Measurements from ENCODE around the gene EPB41. TPM values are rescaled to one million over a fixed set of nuclear protein-coding genes. Genes with fewer than 3 reads are reported as not detected.

Gene EPB41
- polyA plus RNA-seq, 1 of the 3 experiments (the other 2 are of a cell fraction): 7.4 TPM

GRCh38 chr1:29157269-29157601, 242.9 kb downstream of the EPB41 start (continued):
- TF ChIP-seq CTCF (IDR thresholded peaks at IDR 0.05) (no peak), EZH2phosphoT487 (IDR thresholded peaks at IDR 0.05; ENCODE audit: borderline replicate concordance, low read depth) (no peak)

DNA sequence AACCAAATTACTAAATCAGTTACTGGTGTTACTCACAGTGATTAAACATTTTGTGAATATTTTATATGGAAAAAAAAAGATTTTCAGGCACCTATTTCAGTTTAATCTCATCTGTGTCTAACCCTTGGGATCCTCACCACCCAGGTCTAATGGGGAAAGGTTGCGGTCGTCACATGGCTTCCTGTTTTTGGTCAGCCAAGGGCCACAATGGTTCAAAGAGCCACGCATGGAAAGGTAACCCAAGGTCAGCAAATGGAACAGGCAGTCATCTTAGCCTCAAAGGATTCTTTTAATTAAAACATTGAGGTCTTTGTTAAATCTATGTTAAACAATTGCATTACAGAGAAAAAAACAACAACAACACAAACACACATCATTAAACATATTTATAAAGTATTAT, 245.4 kb downstream of the EPB41 start:
- no peak overlapping the region for H3K9ac ChIP-seq
- H3K27me3 ChIP-seq (ENCODE audit: insufficient read depth): no peaks in the 10 kb centered on the region
- no peak for DNase-seq
- no peak overlapping the region for H3K4me2 ChIP-seq
- CTCF ChIA-PET: interaction anchor here (0.7 to 1.5 kb wide), 3 partner anchors 22 to 1592 kb away, joined by 3 to 6 read pairs (median 4); partner anchors contain the start of gene SRSF4
- H3K4me3 ChIP-seq (ENCODE audit: low read depth in 2 of 2, low read length in 1 of 2): no peak overlapping the region
- no peak overlapping the region for H3K27ac ChIP-seq (ENCODE audit: low read depth in 2 of 2, low read length in 1 of 2)
- no peaks in the 10 kb centered on the region for H3K9me2 ChIP-seq
- TF ChIP-seq CHD2 (IDR thresholded peaks at IDR 0.05; ENCODE audit: low read length, partially characterized antibody) (no peak), NRF1 (IDR thresholded peaks at IDR 0.05; ENCODE audit: low read depth, low read length) (no peak), FOSL2 (IDR thresholded peaks at IDR 0.05; ENCODE audit: borderline replicate concordance, low read depth) (no peak)
- TF ChIP-seq, protein P1, sequence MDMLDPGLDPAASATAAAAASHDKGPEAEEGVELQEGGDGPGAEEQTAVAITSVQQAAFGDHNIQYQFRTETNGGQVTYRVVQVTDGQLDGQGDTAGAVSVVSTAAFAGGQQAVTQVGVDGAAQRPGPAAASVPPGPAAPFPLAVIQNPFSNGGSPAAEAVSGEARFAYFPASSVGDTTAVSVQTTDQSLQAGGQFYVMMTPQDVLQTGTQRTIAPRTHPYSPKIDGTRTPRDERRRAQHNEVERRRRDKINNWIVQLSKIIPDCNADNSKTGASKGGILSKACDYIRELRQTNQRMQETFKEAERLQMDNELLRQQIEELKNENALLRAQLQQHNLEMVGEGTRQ (IDR thresholded peaks at IDR 0.05; ENCODE audit: borderline replicate concordance, low read depth, low read length): no peak
- TF ChIP-seq, protein P2, sequence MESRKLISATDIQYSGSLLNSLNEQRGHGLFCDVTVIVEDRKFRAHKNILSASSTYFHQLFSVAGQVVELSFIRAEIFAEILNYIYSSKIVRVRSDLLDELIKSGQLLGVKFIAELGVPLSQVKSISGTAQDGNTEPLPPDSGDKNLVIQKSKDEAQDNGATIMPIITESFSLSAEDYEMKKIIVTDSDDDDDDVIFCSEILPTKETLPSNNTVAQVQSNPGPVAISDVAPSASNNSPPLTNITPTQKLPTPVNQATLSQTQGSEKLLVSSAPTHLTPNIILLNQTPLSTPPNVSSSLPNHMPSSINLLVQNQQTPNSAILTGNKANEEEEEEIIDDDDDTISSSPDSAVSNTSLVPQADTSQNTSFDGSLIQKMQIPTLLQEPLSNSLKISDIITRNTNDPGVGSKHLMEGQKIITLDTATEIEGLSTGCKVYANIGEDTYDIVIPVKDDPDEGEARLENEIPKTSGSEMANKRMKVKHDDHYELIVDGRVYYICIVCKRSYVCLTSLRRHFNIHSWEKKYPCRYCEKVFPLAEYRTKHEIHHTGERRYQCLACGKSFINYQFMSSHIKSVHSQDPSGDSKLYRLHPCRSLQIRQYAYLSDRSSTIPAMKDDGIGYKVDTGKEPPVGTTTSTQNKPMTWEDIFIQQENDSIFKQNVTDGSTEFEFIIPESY (IDR thresholded peaks at IDR 0.05; ENCODE audit: borderline replicate concordance, low read depth): no peak
- 98% methylated on average over 3 of the region's 3 CpGs for WGBS (ENCODE audit: low lambda C conversion rate)
- no peak overlapping the region for H2AFZ ChIP-seq (ENCODE audit: low read depth)
- H3F3A ChIP-seq (replicated peaks; ENCODE audit: insufficient read depth): peaks cover 8% of the 10 kb centered on the region
- no peaks in the 10 kb centered on the region for H3K9me3 ChIP-seq
- H3K4me1 ChIP-seq (ENCODE audit: control insufficient read depth in 1 of 2, insufficient read depth in 2 of 2, low read depth in 1 of 2, low read length in 1 of 2): peaks cover 13 to 20% of the 10 kb centered on the region in 2 experiments; a peak in 2 of 4 replicates
- H3K79me2 ChIP-seq (ENCODE audit: insufficient read depth): peaks cover 96% of the 10 kb centered on the region
- POLR2A ChIA-PET: no interaction called here
- peaks cover 43% of the 10 kb centered on the region for H4K20me1 ChIP-seq (ENCODE audit: insufficient read depth)
- peaks cover 61 to 82% of the 10 kb centered on the region in 2 experiments for H3K36me3 ChIP-seq (replicated peaks in 1 of 2; ENCODE audit: control insufficient read depth in 1 of 2, insufficient read depth in 2 of 2, low read length in 1 of 2)

DNA sequence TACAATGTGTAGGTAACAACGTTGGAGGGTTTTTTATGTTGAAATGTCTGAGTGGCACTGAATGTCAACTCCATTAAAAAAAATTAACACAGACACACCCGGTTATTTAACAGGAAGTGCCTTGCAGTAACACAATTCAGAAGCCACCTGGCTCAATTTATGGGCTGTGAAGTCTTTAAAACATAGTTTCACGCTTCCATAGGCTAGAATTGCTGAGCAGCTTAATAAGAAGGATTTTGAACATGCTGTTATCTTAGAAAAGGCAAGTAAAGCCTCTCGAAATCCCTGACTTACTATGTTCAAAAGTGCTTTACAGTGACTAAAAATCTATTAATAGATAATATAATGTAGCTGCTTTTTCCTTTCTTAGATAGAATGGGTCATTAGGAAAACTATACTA, 247.7 kb downstream of the EPB41 start:
- Histone ChIP-seq H3K27ac (ENCODE audit: low read depth in 2 of 2, low read length in 1 of 2) (no peak overlapping the region), H3K36me3 (replicated peaks in 1 of 2; ENCODE audit: control insufficient read depth in 1 of 2, insufficient read depth in 2 of 2, low read length in 1 of 2) (peaks cover 74% of the 10 kb centered on the region in 2 experiments), H3F3A (replicated peaks; ENCODE audit: insufficient read depth) (peaks cover 8% of the 10 kb centered on the region), H3K4me1 (ENCODE audit: control insufficient read depth in 1 of 2, insufficient read depth in 2 of 2, low read depth in 1 of 2, low read length in 1 of 2) (peaks cover 7 to 13% of the 10 kb centered on the region in 2 experiments; a peak in 2 of 4 replicates), H3K9me3 (no peaks in the 10 kb centered on the region), H3K27me3 (ENCODE audit: insufficient read depth) (no peaks in the 10 kb centered on the region), H3K9me2 (no peaks in the 10 kb centered on the region), H4K20me1 (ENCODE audit: insufficient read depth) (peaks cover 63% of the 10 kb centered on the region), H3K79me2 (ENCODE audit: insufficient read depth) (peaks cover 97% of the 10 kb centered on the region), H3K4me2 (no peak overlapping the region), H3K9ac (no peak overlapping the region), H3K4me3 (ENCODE audit: low read depth in 2 of 2, low read length in 1 of 2) (no peak overlapping the region), H2AFZ (ENCODE audit: low read depth) (no peak overlapping the region)
- POLR2A ChIA-PET: no interaction called here
- CTCF ChIA-PET: interaction anchor here (1.7 kb wide), 1 partner anchor 285 kb away, joined by 3 read pairs; no protein-coding TSS in a partner anchor
- no peak for DNase-seq
- 84% methylated on average over 4 of the region's 4 CpGs for WGBS (ENCODE audit: low lambda C conversion rate)
- TF ChIP-seq TEAD4 (IDR thresholded peaks at IDR 0.05; ENCODE audit: borderline replicate concordance, insufficient read depth): no peak
- no peak for TF ChIP-seq FOXJ3 (CRISPR knock-in tag; IDR thresholded peaks at IDR 0.05)
- no peak for TF ChIP-seq NRF1 (IDR thresholded peaks at IDR 0.05; ENCODE audit: low read depth, low read length)
- TF ChIP-seq YY1 (IDR thresholded peaks at IDR 0.05; ENCODE audit: low read depth): no peak
- TF ChIP-seq FOSL2 (IDR thresholded peaks at IDR 0.05; ENCODE audit: borderline replicate concordance, low read depth): no peak
- TF ChIP-seq REST (IDR thresholded peaks at IDR 0.05; ENCODE audit: low read depth, low read length): no peak
- TF ChIP-seq CHD2 (IDR thresholded peaks at IDR 0.05; ENCODE audit: low read length, partially characterized antibody): no peak
- TF ChIP-seq, protein P2 (IDR thresholded peaks at IDR 0.05; ENCODE audit: borderline replicate concordance, low read depth): no peak
- TF ChIP-seq JUND (IDR thresholded peaks at IDR 0.05): no peak

Measured in SK-N-SH (cell line).